ENCODE measurements around the gene NNMT. TPM values are rescaled to one million over a fixed set of nuclear protein-coding genes. Genes with fewer than 3 reads are reported as not detected.

The NNMT gene
- total RNA-seq, 1 donor from 2014 or later: 79.5 TPM

GRCh38 chr11:114289779-114290178 lies 6.4 kb upstream of the NNMT start:
- TF ChIP-seq CTCF (IDR thresholded peaks at IDR 0.05): no peak
- peaks cover 1% of the 10 kb centered on the region for H3K36me3 Mint-ChIP-seq (ENCODE audit: unreplicated experiment)
- H3K4me3 Mint-ChIP-seq (ENCODE audit: unreplicated experiment): no peak overlapping the region
- peaks cover 28% of the 10 kb centered on the region for H3K4me1 Mint-ChIP-seq (ENCODE audit: unreplicated experiment)
- no peak for DNase-seq (ENCODE audit: extremely low spot score, unreplicated experiment)
- no peak overlapping the region for H3K27ac Mint-ChIP-seq (ENCODE audit: unreplicated experiment)
- peaks cover 11% of the 10 kb centered on the region for H3K9me3 Mint-ChIP-seq (ENCODE audit: unreplicated experiment)
- H3K27me3 Mint-ChIP-seq (ENCODE audit: unreplicated experiment): peaks cover 3% of the 10 kb centered on the region

- no peak for TF ChIP-seq CTCF (IDR thresholded peaks at IDR 0.05)
- Mint-ChIP-seq H3K27ac (ENCODE audit: unreplicated experiment) (peak overlapping the region; percentile 40), H3K27me3 (ENCODE audit: unreplicated experiment) (peaks cover 3% of the 10 kb centered on the region), H3K4me1 (ENCODE audit: unreplicated experiment) (peaks cover 30% of the 10 kb centered on the region), H3K36me3 (ENCODE audit: unreplicated experiment) (peaks cover 1% of the 10 kb centered on the region), H3K9me3 (ENCODE audit: unreplicated experiment) (peaks cover 11% of the 10 kb centered on the region), H3K4me3 (ENCODE audit: unreplicated experiment) (no peak overlapping the region)
- DNase-seq (ENCODE audit: extremely low spot score, unreplicated experiment): no peak
Measured at GRCh38 chr11:114290503-114291235, 5.5 kb upstream of the NNMT start.

- peak; percentile 62 for DNase-seq (ENCODE audit: extremely low spot score, unreplicated experiment)
- H3K36me3 Mint-ChIP-seq (ENCODE audit: unreplicated experiment): peaks cover 1% of the 10 kb centered on the region
- H3K27ac Mint-ChIP-seq (ENCODE audit: unreplicated experiment): no peak overlapping the region
- no peak overlapping the region for H3K4me3 Mint-ChIP-seq (ENCODE audit: unreplicated experiment)
- peaks cover 3% of the 10 kb centered on the region for H3K27me3 Mint-ChIP-seq (ENCODE audit: unreplicated experiment)
- H3K4me1 Mint-ChIP-seq (ENCODE audit: unreplicated experiment): peaks cover 34% of the 10 kb centered on the region
- H3K9me3 Mint-ChIP-seq (ENCODE audit: unreplicated experiment): peaks cover 11% of the 10 kb centered on the region
- no peak for TF ChIP-seq CTCF (IDR thresholded peaks at IDR 0.05)
Measured at GRCh38 chr11:114291381-114291780, 4.8 kb upstream of the NNMT start.

- no peak overlapping the region for H3K4me3 Mint-ChIP-seq (ENCODE audit: unreplicated experiment)
- peaks cover 40% of the 10 kb centered on the region for H3K4me1 Mint-ChIP-seq (ENCODE audit: unreplicated experiment)
- TF ChIP-seq CTCF (IDR thresholded peaks at IDR 0.05): no peak
- H3K27ac Mint-ChIP-seq (ENCODE audit: unreplicated experiment): peak overlapping the region; percentile 58
- no peak for DNase-seq (ENCODE audit: extremely low spot score, unreplicated experiment)
- peaks cover 1% of the 10 kb centered on the region for H3K36me3 Mint-ChIP-seq (ENCODE audit: unreplicated experiment)
- peaks cover 3% of the 10 kb centered on the region for H3K27me3 Mint-ChIP-seq (ENCODE audit: unreplicated experiment)
- peaks cover 11% of the 10 kb centered on the region for H3K9me3 Mint-ChIP-seq (ENCODE audit: unreplicated experiment)
Measured at GRCh38 chr11:114291842-114292680, 4.1 kb upstream of the NNMT start.

GRCh38 chr11:114293201-114293711 lies 2.9 kb upstream of the NNMT start:
- Mint-ChIP-seq H3K27me3 (ENCODE audit: unreplicated experiment) (no peaks in the 10 kb centered on the region), H3K4me3 (ENCODE audit: unreplicated experiment) (no peak overlapping the region), H3K9me3 (ENCODE audit: unreplicated experiment) (peaks cover 11% of the 10 kb centered on the region), H3K36me3 (ENCODE audit: unreplicated experiment) (peaks cover 8% of the 10 kb centered on the region), H3K27ac (ENCODE audit: unreplicated experiment) (no peak overlapping the region), H3K4me1 (ENCODE audit: unreplicated experiment) (peaks cover 48% of the 10 kb centered on the region)
- TF ChIP-seq CTCF (IDR thresholded peaks at IDR 0.05): no peak
- DNase-seq (ENCODE audit: extremely low spot score, unreplicated experiment): peak; percentile 32
